GM12878 (cell line): Measurements from ENCODE around the gene CCDC149.

ENCODE experiments used
- ATF7 ChIP-seq: fragments of 450-650 bp; IDR thresholded peaks from 2 replicates; pipeline ENCODE4 v1.6.1; 2016; ENCODE audit warnings: low read depth, mild to moderate bottlenecking
- MEF2A ChIP-seq: IDR thresholded peaks from 2 replicates; pipeline ENCODE4 v1.6.1; 2011; ENCODE audit warnings: low read depth, mild to moderate bottlenecking, low read length, moderate library complexity; ENCODE audit not compliant: insufficient read depth
- NFXL1 ChIP-seq: fragments of 450-650 bp; IDR thresholded peaks from 2 replicates; pipeline ENCODE4 v1.6.1; 2017; ENCODE audit warnings: antibody characterized with exemption, mild to moderate bottlenecking, borderline replicate concordance
- POLR2A ChIP-seq: IDR thresholded peaks from 2 replicates; pipeline ENCODE4 v1.6.1; 2011; ENCODE audit warnings: low read depth, mild to moderate bottlenecking, low read length
- RCOR1 ChIP-seq: conservative IDR thresholded peaks from 2 replicates; pipeline ENCODE4 v1.6.1; 2012; ENCODE audit warnings: low read depth, low read length, improper control_type of control experiment
- TBL1XR1 ChIP-seq: IDR thresholded peaks from 2 replicates; pipeline ENCODE4 v1.6.1; 2012; ENCODE audit warnings: low read depth, low read length, improper control_type of control experiment
- ZNF207 ChIP-seq: fragments of 450-650 bp; IDR thresholded peaks from 2 replicates; pipeline ENCODE4 v1.6.1; 2014; ENCODE audit warnings: antibody characterized with exemption, mild to moderate bottlenecking, borderline replicate concordance
- TF ChIP-seq, protein P1 (sequence below), 3 experiments: IDR thresholded peaks in 2 of 3; conservative IDR thresholded peaks in 1 of 3; 2 replicates each; pipeline ENCODE4 v1.5.1; 2011; ENCODE audit warnings: low read depth in 3 of 3, low read length in 3 of 3, mild to moderate bottlenecking in 3 of 3, control low read depth in 2 of 3, moderate library complexity in 2 of 3, inconsistent platforms in 1 of 3, mixed read lengths in 1 of 3; ENCODE audit not compliant: control insufficient read depth in 2 of 3, insufficient read depth in 1 of 3; ENCODE audit errors: extremely low read depth in 1 of 3

DNA sequence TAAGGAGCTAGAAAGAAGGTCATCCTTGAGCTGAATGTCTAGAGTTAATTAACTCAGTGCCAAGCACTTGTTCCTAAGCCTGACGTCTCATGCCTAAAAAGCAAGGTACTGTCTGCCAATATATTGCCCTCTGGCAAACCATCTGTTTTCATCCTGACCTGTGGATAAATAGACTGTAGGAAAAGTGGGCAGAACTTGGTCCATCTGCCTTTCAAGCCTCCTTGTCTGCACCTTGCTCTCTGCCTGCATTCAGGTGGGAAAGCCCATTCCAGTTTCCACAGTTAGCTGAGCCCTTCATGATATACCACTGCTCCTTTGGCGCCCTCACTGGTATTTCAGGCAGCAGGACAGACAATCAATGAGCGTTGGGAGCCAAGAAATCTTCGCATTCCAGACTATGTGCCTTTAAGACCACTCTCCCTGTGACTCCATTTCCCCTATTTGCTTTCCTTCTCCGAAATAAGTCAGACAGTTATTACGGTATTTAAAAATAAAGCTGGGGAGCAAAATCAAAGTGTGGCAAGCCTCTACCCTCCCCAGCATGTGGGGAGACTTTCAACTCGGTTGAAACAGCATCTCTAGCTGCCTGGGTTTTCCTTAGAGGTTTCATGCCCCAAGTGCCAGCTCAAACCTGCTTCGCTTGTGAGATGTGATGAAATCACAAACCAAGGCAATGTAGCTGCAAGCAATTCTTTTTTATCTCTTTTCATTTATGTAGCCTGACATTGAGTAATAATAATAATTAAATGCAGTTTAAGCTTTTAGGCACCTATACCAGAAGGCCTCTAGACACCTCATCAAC lies 2.5 kb upstream of the CCDC149 start:
- TF ChIP-seq TBL1XR1 (no peak), ATF7 (no peak), MEF2A (no peak), ZNF207 (no peak), NFXL1 (no peak), RCOR1 (no peak), POLR2A (no peak)
- TF ChIP-seq, protein P1, sequence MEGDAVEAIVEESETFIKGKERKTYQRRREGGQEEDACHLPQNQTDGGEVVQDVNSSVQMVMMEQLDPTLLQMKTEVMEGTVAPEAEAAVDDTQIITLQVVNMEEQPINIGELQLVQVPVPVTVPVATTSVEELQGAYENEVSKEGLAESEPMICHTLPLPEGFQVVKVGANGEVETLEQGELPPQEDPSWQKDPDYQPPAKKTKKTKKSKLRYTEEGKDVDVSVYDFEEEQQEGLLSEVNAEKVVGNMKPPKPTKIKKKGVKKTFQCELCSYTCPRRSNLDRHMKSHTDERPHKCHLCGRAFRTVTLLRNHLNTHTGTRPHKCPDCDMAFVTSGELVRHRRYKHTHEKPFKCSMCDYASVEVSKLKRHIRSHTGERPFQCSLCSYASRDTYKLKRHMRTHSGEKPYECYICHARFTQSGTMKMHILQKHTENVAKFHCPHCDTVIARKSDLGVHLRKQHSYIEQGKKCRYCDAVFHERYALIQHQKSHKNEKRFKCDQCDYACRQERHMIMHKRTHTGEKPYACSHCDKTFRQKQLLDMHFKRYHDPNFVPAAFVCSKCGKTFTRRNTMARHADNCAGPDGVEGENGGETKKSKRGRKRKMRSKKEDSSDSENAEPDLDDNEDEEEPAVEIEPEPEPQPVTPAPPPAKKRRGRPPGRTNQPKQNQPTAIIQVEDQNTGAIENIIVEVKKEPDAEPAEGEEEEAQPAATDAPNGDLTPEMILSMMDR (IDR thresholded peaks at IDR 0.05 in 2 of 3, conservative IDR thresholded peaks at IDR 0.05 in 1 of 3; ENCODE audit: control insufficient read depth in 2 of 3, extremely low read depth in 1 of 3, insufficient read depth in 1 of 3, low read depth in 3 of 3, low read length in 3 of 3): no peak
